ENCODE data around the gene SRGAP3.

SRGAP3 gene

GRCh38 chr3:9253327-9253726 is 3.9 kb upstream of the SRGAP3 start:
- DNase-seq (ENCODE audit: low read depth in 2 of 2): no peak

- DNase-seq (ENCODE audit: low read depth in 2 of 2): no peak
Observed at GRCh38 chr3:9251055-9251786, 1.8 kb upstream of the SRGAP3 start.

- no peak for DNase-seq (ENCODE audit: low read depth in 2 of 2)
Observed at GRCh38 chr3:9250236-9250635, 790 bp upstream of the SRGAP3 start.

- DNase-seq (ENCODE audit: low read depth in 2 of 2): no peak
Observed at GRCh38 chr3:9248522-9249271, 749 bp downstream of the SRGAP3 start.

GRCh38 chr3:9247941-9248521 is 1.4 kb downstream of the SRGAP3 start:
- no peak for DNase-seq (ENCODE audit: low read depth in 2 of 2)

GRCh38 chr3:9247361-9247940 is 2.0 kb downstream of the SRGAP3 start:
- no peak for DNase-seq (ENCODE audit: low read depth in 2 of 2)

- DNase-seq (ENCODE audit: low read depth in 2 of 2): no peak
Observed at GRCh38 chr3:9246189-9246588, 3.3 kb downstream of the SRGAP3 start.

- DNase-seq (ENCODE audit: low read depth in 2 of 2): no peak
Observed at GRCh38 chr3:9244495-9245183, 4.8 kb downstream of the SRGAP3 start.

- no peak for DNase-seq (ENCODE audit: low read depth in 2 of 2)
Observed at GRCh38 chr3:9241956-9242355, 7.5 kb downstream of the SRGAP3 start.

- DNase-seq (ENCODE audit: low read depth in 2 of 2): no peak
Observed at GRCh38 chr3:9239680-9240079, 9.8 kb downstream of the SRGAP3 start.

- DNase-seq (ENCODE audit: low read depth in 2 of 2): no peak
Observed at GRCh38 chr3:9238721-9239295, 10.6 kb downstream of the SRGAP3 start.

GRCh38 chr3:9238276-9238675 is 11.2 kb downstream of the SRGAP3 start:
- DNase-seq (ENCODE audit: low read depth in 2 of 2): no peak

- DNase-seq (ENCODE audit: low read depth in 2 of 2): no peak
Observed at GRCh38 chr3:9233814-9234600, 15.4 kb downstream of the SRGAP3 start.

- no peak for DNase-seq (ENCODE audit: low read depth in 2 of 2)
Observed at GRCh38 chr3:9233101-9233500, 16.3 kb downstream of the SRGAP3 start.

GRCh38 chr3:9231937-9232336 is 17.5 kb downstream of the SRGAP3 start:
- no peak for DNase-seq (ENCODE audit: low read depth in 2 of 2)

- no peak for DNase-seq (ENCODE audit: low read depth in 2 of 2)
Observed at GRCh38 chr3:9231471-9231870, 18.0 kb downstream of the SRGAP3 start.

GRCh38 chr3:9231006-9231405 is 18.4 kb downstream of the SRGAP3 start:
- DNase-seq (ENCODE audit: low read depth in 2 of 2): no peak

GRCh38 chr3:9230596-9230995 is 18.9 kb downstream of the SRGAP3 start:
- DNase-seq (ENCODE audit: low read depth in 2 of 2): no peak

- no peak for DNase-seq (ENCODE audit: low read depth in 2 of 2)
Observed at GRCh38 chr3:9229879-9230278, 19.6 kb downstream of the SRGAP3 start.

- DNase-seq (ENCODE audit: low read depth in 2 of 2): no peak
Observed at GRCh38 chr3:9229325-9229724, 20.1 kb downstream of the SRGAP3 start.

- no peak for DNase-seq (ENCODE audit: low read depth in 2 of 2)
Observed at GRCh38 chr3:9226326-9226725, 23.1 kb downstream of the SRGAP3 start.

Data from stimulated activated CD8-positive, alpha-beta memory T cell treated with anti-CD3 and anti-CD28 coated beads, Interleukin-15, amount 100 ng/mL, for 4 hours (primary cell).